ENCODE data around the gene CAMKK2. TPM values are rescaled to one million over a fixed set of nuclear protein-coding genes. Genes with fewer than 3 reads are reported as not detected.

Gene CAMKK2
- total RNA-seq (2014; rRNA removed; shearing (Covaris generic)), result 11.0 and 11.6 TPM in 2 replicates

- Histone ChIP-seq H3K36me3 (replicated peaks; ENCODE audit: control insufficient read depth, insufficient read depth, low read length) (peaks cover 2% of the 10 kb centered on the region), H3K27me3 (ENCODE audit: control insufficient read depth, insufficient read depth, low read length) (no peaks in the 10 kb centered on the region), H3K4me3 (ENCODE audit: insufficient read depth, low read depth, low read length) (peak within 1 kb of the TSS; percentile 96)
- peak; percentile 98 for DNase-seq
Observed at GRCh38 chr12:121296618-121297434, at the start of gene CAMKK2. CAMKK2 (minus strand) TSS chr12:121296709; CDS start chr12:121274526, 22,183 bp downstream.

DNA sequence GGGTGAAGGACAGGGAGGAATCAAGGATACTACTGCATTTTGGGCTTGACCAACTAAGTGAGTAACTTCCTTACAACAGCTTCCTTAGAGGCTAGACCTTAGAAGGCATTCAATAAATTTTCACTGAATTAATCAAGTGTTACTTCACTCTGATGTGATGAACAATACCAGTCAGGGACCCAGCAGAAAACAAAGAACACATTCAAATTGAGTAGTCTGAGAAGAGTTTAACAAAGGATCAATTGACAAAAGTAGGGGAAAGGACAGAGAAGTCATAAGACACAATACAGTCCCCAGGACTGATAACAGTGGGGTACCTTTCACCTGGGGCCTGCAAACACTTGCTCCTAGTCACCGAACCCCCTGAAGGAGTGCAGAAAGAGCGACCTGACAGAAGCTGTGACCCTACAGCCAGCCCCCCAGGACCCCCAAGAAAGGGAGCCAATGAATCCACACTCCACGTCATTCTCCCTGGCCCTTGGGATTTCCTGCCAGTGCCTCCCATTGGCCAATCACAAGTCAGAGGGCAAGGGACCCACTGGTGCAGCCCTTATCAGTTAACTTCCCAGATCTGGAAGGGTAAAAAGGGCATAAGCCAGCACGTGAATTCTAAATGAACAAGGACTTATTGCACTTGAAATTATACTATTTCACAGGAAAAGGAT is 48.8 kb upstream of the CAMKK2 start:
- Histone ChIP-seq H3K4me3 (ENCODE audit: insufficient read depth, low read depth, low read length) (no peak overlapping the region), H3K27me3 (ENCODE audit: control insufficient read depth, insufficient read depth, low read length) (no peaks in the 10 kb centered on the region)
- no peak for DNase-seq

DNA sequence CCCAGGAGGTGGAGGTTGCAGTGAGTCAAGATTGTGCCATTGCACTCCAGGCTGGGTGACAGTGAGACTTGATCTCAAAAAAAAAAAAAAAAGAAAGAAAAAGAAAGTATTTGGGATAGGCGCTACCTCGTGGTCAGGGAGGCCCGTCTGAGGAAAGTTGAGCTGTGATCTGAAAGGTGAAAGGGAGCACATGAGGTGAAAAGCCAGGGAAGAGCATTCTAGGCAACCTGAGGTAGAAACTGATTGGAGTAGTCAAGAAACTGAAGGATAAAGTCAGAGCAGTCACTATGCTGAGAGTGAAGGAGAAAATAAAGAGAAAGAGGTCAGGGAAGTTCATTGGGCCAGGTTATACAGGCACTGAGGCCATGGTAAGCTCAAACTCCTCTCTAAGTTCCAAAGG is 48.0 kb upstream of the CAMKK2 start:
- no peaks in the 10 kb centered on the region for H3K27me3 ChIP-seq (ENCODE audit: control insufficient read depth, insufficient read depth, low read length)
- no peak overlapping the region for H3K4me3 ChIP-seq (ENCODE audit: insufficient read depth, low read depth, low read length)
- peaks cover 20% of the 10 kb centered on the region for H3K36me3 ChIP-seq (replicated peaks; ENCODE audit: control insufficient read depth, insufficient read depth, low read length)
- DNase-seq, result no peak

More for the DNA sequence above, 48.8 kb upstream of the CAMKK2 start:
- H3K36me3 ChIP-seq (replicated peaks; ENCODE audit: control insufficient read depth, insufficient read depth, low read length), result peaks cover 20% of the 10 kb centered on the region

DNA sequence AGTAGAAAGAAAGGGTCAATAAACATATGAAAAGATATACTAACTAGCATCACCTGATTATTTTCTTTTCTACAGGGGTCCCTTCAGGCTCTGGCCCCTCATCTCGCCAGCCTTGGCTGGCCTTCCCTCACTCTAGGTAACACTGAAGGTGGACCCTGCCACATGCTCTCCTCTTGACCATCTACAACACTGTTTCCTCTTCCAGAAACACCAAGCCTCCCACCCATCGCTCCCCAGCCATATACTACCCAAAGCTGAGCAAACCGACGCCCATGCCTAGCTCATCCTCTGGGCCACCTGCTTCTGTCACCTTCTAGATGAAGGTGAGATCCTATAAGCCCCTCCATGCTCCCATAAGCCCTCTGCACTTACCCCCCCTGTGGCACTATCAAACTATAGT is 40.9 kb upstream of the CAMKK2 start:
- DNase-seq, result no peak
- peaks cover 13% of the 10 kb centered on the region for H3K36me3 ChIP-seq (replicated peaks; ENCODE audit: control insufficient read depth, insufficient read depth, low read length)
- no peak overlapping the region for H3K4me3 ChIP-seq (ENCODE audit: insufficient read depth, low read depth, low read length)
- H3K27me3 ChIP-seq (ENCODE audit: control insufficient read depth, insufficient read depth, low read length), result no peaks in the 10 kb centered on the region

DNA sequence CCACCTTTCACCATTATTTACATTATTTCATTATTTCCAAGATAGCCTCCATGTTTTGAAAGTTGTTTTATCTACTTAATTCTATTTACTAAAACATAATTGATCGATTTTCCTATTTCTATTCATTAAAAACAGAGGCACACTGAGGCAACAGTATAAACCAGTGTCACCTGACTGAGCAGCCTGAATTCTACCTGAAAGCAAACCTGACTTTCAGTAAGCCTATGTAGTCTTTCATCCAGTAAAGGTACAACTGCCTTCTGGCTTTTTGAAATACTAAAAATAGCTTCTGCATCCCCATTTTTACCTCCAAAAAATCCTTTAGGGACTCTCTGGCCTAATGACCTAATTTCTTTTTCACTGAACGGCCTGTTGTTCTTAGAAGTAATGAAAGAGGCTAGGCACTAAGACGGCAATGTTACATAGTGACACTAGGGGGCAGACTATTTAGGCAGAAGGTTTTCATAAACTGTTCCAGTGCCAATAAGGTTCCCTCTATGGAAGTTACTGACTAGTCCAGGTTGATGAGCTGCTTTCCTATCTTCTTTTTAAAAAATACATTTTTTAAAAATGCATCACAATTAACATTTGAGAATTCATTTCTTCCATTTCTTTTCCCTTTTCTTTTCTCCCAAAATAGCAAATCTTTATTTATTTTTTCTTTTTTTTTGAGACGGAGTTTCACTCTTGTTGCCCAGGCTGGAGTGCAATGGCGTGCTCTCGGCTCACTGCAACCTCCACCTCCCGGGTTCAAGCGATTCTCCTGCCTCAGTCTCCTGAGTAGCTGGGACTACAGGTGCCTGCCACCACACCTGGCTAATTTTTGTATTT is 38.2 kb upstream of the CAMKK2 start:
- DNase-seq, result peak; percentile 67
- peaks cover 23% of the 10 kb centered on the region for H3K36me3 ChIP-seq (replicated peaks; ENCODE audit: control insufficient read depth, insufficient read depth, low read length)
- no peaks in the 10 kb centered on the region for H3K27me3 ChIP-seq (ENCODE audit: control insufficient read depth, insufficient read depth, low read length)
- H3K4me3 ChIP-seq (ENCODE audit: insufficient read depth, low read depth, low read length), result no peak overlapping the region

GRCh38 chr12:121333747-121334146 is 37.2 kb upstream of the CAMKK2 start:
- Histone ChIP-seq H3K36me3 (replicated peaks; ENCODE audit: control insufficient read depth, insufficient read depth, low read length) (peaks cover 23% of the 10 kb centered on the region), H3K4me3 (ENCODE audit: insufficient read depth, low read depth, low read length) (no peak overlapping the region), H3K27me3 (ENCODE audit: control insufficient read depth, insufficient read depth, low read length) (no peaks in the 10 kb centered on the region)
- no peak for DNase-seq

- Histone ChIP-seq H3K36me3 (replicated peaks; ENCODE audit: control insufficient read depth, insufficient read depth, low read length) (peaks cover 39% of the 10 kb centered on the region), H3K4me3 (ENCODE audit: insufficient read depth, low read depth, low read length) (no peak overlapping the region), H3K27me3 (ENCODE audit: control insufficient read depth, insufficient read depth, low read length) (no peaks in the 10 kb centered on the region)
- no peak for DNase-seq
Observed at GRCh38 chr12:121331248-121331647, 34.7 kb upstream of the CAMKK2 start.

- no peak overlapping the region for H3K4me3 ChIP-seq (ENCODE audit: insufficient read depth, low read depth, low read length)
- no peak for DNase-seq
- H3K36me3 ChIP-seq (replicated peaks; ENCODE audit: control insufficient read depth, insufficient read depth, low read length), result peaks cover 43% of the 10 kb centered on the region
- no peaks in the 10 kb centered on the region for H3K27me3 ChIP-seq (ENCODE audit: control insufficient read depth, insufficient read depth, low read length)
Observed at GRCh38 chr12:121330692-121331091, 34.2 kb upstream of the CAMKK2 start.

DNA sequence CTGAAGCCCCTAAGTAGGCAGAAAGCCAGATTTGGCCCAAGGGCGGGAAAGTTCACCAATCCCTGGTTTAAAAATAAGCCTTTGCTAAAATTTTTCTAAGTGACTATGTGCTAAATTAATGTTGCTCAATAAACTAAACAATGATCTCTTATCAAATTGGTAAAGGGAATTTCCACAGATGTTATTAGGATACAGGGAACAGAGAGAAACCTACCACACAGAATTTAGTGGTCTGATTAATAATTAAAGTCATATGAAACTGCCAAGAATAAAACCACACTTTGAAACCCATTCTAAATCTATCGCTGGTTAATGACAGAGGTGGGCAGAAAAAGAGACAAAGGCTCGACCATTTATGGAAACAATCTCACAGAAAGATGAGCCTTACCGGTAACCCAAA is 33.7 kb upstream of the CAMKK2 start:
- Histone ChIP-seq H3K27me3 (ENCODE audit: control insufficient read depth, insufficient read depth, low read length) (no peaks in the 10 kb centered on the region), H3K36me3 (replicated peaks; ENCODE audit: control insufficient read depth, insufficient read depth, low read length) (peaks cover 43% of the 10 kb centered on the region), H3K4me3 (ENCODE audit: insufficient read depth, low read depth, low read length) (no peak overlapping the region)
- no peak for DNase-seq

GRCh38 chr12:121328620-121329019 is 32.1 kb upstream of the CAMKK2 start:
- peaks cover 38% of the 10 kb centered on the region for H3K36me3 ChIP-seq (replicated peaks; ENCODE audit: control insufficient read depth, insufficient read depth, low read length)
- H3K27me3 ChIP-seq (ENCODE audit: control insufficient read depth, insufficient read depth, low read length), result no peaks in the 10 kb centered on the region
- DNase-seq, result no peak
- H3K4me3 ChIP-seq (ENCODE audit: insufficient read depth, low read depth, low read length), result no peak overlapping the region

DNA sequence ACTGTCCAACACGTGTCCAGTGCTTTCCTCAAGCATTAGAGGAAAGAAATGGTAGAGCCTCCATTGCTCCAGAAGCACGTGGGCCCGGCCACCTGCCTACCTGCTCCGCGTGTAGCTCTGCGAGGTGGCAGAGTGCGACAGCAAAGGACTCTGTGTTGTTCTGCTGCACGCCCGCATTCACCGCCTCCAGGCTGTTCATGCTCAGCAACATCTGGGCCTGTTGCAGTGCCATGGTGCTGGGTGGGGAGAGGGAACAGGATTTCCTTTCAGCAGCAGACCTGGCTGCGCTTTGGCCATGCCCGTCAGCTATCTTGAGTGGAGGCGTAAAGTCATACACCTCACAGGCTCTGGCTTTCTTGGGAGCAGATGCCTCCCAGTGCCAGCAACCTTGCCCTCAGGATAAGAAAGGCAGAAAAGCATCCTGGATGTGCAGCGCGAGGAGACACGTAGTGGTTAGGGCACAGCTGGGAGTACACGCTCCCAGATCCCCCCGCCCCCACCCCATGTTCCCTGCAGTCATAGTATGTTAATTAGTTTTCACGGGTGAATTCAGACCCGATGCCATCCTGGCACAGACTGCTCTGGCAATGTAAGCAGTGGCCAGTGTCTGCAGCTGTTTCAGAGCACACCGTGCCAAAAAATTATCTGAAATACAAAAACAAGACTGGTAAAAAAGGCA is 30.6 kb upstream of the CAMKK2 start:
- H3K4me3 ChIP-seq (ENCODE audit: insufficient read depth, low read depth, low read length), result no peak overlapping the region
- DNase-seq, result no peak
- no peaks in the 10 kb centered on the region for H3K27me3 ChIP-seq (ENCODE audit: control insufficient read depth, insufficient read depth, low read length)
- peaks cover 38% of the 10 kb centered on the region for H3K36me3 ChIP-seq (replicated peaks; ENCODE audit: control insufficient read depth, insufficient read depth, low read length)

GRCh38 chr12:121325922-121326396 is 29.4 kb upstream of the CAMKK2 start:
- no peaks in the 10 kb centered on the region for H3K27me3 ChIP-seq (ENCODE audit: control insufficient read depth, insufficient read depth, low read length)
- no peak overlapping the region for H3K4me3 ChIP-seq (ENCODE audit: insufficient read depth, low read depth, low read length)
- no peak for DNase-seq
- H3K36me3 ChIP-seq (replicated peaks; ENCODE audit: control insufficient read depth, insufficient read depth, low read length), result peaks cover 31% of the 10 kb centered on the region

DNA sequence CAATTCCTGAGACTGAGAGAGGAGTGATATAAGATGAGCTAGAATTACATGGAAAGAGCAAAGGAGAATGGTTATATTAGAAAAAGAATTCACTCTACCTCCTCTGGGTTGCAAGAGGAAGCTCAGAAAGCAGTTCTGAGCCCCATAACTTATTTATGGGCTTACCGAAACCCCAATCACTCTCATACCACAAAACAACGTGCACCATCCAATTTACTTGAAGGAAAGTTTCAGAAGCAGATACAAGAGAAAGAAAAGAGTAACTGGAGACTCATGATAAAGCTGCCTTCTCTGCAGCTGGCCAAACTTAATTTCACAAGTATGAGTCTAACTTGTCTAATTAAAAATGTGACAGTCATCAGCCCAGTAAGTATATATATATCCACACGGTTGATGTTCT is 27.4 kb upstream of the CAMKK2 start:
- H3K27me3 ChIP-seq (ENCODE audit: control insufficient read depth, insufficient read depth, low read length), result no peaks in the 10 kb centered on the region
- H3K4me3 ChIP-seq (ENCODE audit: insufficient read depth, low read depth, low read length), result no peak overlapping the region
- H3K36me3 ChIP-seq (replicated peaks; ENCODE audit: control insufficient read depth, insufficient read depth, low read length), result peaks cover 30% of the 10 kb centered on the region
- no peak for DNase-seq

DNA sequence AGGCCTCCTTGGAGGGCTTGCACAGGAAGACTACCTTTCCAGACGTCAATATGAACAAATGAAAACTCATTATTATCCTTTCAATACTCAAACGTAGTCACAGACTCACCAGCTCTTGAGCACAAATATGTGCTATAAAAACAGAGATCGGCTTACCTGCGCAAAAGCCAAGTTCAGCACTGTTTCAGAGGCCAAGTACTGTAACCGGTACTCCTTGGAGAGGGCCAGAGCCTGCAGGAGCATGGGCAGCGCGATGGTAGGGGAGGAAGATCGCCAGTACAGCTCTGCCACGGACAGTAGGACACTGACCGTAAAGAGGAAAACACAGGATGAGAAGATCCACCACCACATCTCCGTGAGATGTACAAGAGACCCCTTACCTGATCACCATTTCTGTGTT is 21.6 kb upstream of the CAMKK2 start:
- no peak for DNase-seq
- H3K27me3 ChIP-seq (ENCODE audit: control insufficient read depth, insufficient read depth, low read length), result no peaks in the 10 kb centered on the region
- peaks cover 14% of the 10 kb centered on the region for H3K36me3 ChIP-seq (replicated peaks; ENCODE audit: control insufficient read depth, insufficient read depth, low read length)
- H3K4me3 ChIP-seq (ENCODE audit: insufficient read depth, low read depth, low read length), result no peak overlapping the region

All from H7 (cell line).